ENCODE measurements around the gene CYB5B.

Gene CYB5B

GRCh38 chr16:69444873-69445517, 20.6 kb downstream of the CYB5B start:
- DNase-seq (ENCODE audit: low read depth), result no peak

GRCh38 chr16:69448470-69449193, 24.2 kb downstream of the CYB5B start:
- no peak for DNase-seq (ENCODE audit: low read depth)

GRCh38 chr16:69451166-69451565, 26.7 kb downstream of the CYB5B start:
- no peak for DNase-seq (ENCODE audit: low read depth)

- DNase-seq (ENCODE audit: low read depth), result no peak
Measured at GRCh38 chr16:69453936-69454335, 29.5 kb downstream of the CYB5B start.

GRCh38 chr16:69463876-69464275, 39.5 kb downstream of the CYB5B start:
- DNase-seq (ENCODE audit: low read depth), result no peak

GRCh38 chr16:69465083-69465721, 40.8 kb downstream of the CYB5B start:
- DNase-seq (ENCODE audit: low read depth), result no peak

- no peak for DNase-seq (ENCODE audit: low read depth)
Measured at GRCh38 chr16:69465881-69466280, 41.5 kb downstream of the CYB5B start.

- DNase-seq (ENCODE audit: low read depth), result no peak
Measured at GRCh38 chr16:69466547-69466946, 42.1 kb downstream of the CYB5B start.

- no peak for DNase-seq (ENCODE audit: low read depth)
Measured at GRCh38 chr16:69467080-69467479, 42.7 kb downstream of the CYB5B start.

GRCh38 chr16:69467531-69468204, 43.2 kb downstream of the CYB5B start:
- no peak for DNase-seq (ENCODE audit: low read depth)

- DNase-seq (ENCODE audit: low read depth), result no peak
Measured at GRCh38 chr16:69469807-69470561, 45.6 kb downstream of the CYB5B start.

- DNase-seq (ENCODE audit: low read depth), result no peak
Measured at GRCh38 chr16:69471121-69471520, 46.7 kb downstream of the CYB5B start.

GRCh38 chr16:69474408-69474807, 50.0 kb downstream of the CYB5B start:
- DNase-seq (ENCODE audit: low read depth), result no peak

- DNase-seq (ENCODE audit: low read depth), result no peak
Measured at GRCh38 chr16:69476920-69477443, 52.6 kb downstream of the CYB5B start.

GRCh38 chr16:69477546-69477945, 53.1 kb downstream of the CYB5B start:
- no peak for DNase-seq (ENCODE audit: low read depth)

- no peak for DNase-seq (ENCODE audit: low read depth)
Measured at GRCh38 chr16:69478685-69479084, 54.3 kb downstream of the CYB5B start.

GRCh38 chr16:69479775-69480174, 55.4 kb downstream of the CYB5B start:
- no peak for DNase-seq (ENCODE audit: low read depth)

GRCh38 chr16:69481901-69482341, 57.5 kb downstream of the CYB5B start:
- no peak for DNase-seq (ENCODE audit: low read depth)

GRCh38 chr16:69482410-69482991, 58.1 kb downstream of the CYB5B start:
- no peak for DNase-seq (ENCODE audit: low read depth)

GRCh38 chr16:69483611-69484010, 59.2 kb downstream of the CYB5B start:
- no peak for DNase-seq (ENCODE audit: low read depth)

GRCh38 chr16:69485361-69485760, 60.9 kb downstream of the CYB5B start:
- DNase-seq (ENCODE audit: low read depth), result no peak
